GM11168 (cell line): ENCODE measurements around the gene GALNT7.

Experiments used
- in situ Hi-C: fragments of 300-500 bp; cut with MboI; formaldehyde crosslinking; loops from one replicate; pipeline ENCODE4 v1.12.0; 2022; ENCODE audit warnings: low sequenced_read_pairs; ENCODE audit not compliant: unreplicated experiment

Gene GALNT7

GRCh38 chr4:173227756-173228155 is 59.1 kb downstream of the GALNT7 start:
- in situ Hi-C loops = no loop called here

DNA sequence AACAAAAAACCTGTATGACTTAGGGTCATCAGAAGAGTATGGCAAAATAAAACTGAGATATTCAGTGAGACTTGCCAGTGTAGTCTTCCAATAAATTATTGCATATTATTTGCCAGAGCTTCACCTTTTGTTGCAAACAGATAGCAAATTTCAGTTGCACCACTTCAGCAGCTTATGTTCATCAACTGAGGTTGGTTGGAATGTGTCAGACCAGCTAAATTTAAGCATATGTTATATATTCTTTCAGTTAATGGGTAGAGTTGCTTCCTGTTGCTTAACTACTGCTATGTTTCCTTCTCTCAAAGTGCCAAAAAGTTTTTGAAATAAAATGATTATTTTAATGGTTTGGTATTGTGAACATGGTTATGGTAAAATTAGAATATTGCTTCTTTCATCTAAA is 61.5 kb downstream of the GALNT7 start:
- in situ Hi-C loops = no loop called here

GRCh38 chr4:173231916-173232315 is 63.3 kb downstream of the GALNT7 start:
- in situ Hi-C loops = no loop called here

- in situ Hi-C loops = no loop called here
Measured at GRCh38 chr4:173233857-173234256, 65.2 kb downstream of the GALNT7 start.

- in situ Hi-C loops = no loop called here
Measured at GRCh38 chr4:173235050-173235449, 66.4 kb downstream of the GALNT7 start.

DNA sequence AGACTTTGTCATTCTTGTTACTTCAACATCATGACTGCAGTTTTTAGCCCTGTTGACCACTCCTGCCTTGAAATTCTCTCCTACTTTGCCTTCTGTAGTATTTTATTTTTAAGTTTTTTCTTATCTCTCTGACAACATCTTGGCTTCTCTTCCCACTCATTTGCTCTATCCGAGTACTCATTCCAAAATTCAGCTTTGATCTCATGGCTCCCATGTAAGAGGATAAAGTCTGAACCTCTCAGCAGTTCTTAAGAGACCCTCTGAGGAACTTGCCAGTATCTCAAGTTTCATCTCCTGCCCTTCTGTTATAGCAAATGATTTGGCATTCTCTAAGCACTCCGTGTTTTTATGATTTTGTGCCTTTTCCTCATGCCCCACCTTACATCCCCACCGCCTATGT is 67.7 kb downstream of the GALNT7 start:
- in situ Hi-C loops = no loop called here

GRCh38 chr4:173237152-173237551 is 68.5 kb downstream of the GALNT7 start:
- in situ Hi-C loops = no loop called here

DNA sequence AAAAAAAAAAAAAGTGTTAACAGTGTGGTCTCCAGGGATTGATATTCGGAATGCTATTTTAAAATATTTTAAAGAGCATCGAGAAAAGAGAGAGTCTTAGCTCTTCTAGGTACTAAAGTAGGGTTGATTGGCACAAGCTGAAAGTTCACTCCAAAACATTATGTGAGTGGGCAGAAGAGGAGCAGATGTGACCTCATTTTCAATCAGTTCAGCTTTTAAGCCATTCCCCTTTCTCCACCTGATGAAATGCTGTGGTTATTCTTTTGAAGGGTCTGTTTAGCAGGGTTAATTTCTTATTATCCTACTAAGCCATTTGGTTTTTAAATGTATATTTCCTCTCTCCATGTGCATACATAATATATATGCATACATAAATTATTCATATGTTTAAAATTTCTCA is 69.2 kb downstream of the GALNT7 start:
- in situ Hi-C loops = no loop called here

GRCh38 chr4:173240696-173241095 is 72.1 kb downstream of the GALNT7 start:
- in situ Hi-C loops = no loop called here

GRCh38 chr4:173242466-173243250 is 74.0 kb downstream of the GALNT7 start:
- in situ Hi-C loops = no loop called here

DNA sequence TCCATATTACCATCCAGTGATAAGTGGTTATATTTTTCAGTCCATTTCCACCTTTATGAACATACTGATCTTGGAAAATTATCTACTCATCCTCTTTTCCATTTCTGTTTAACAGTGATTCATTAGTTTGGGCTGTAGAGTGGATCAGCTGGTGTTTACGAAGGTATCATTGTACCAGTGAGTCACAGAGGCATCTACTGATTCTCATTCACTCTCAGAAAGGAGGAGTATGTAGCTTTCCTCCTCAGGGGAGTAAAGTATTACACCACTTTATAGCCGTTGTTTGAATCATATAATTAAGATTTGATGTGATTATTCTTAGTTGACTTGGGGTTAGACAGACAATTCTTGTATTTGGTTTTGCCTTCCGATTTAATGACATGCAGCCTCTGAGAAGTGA is 74.7 kb downstream of the GALNT7 start:
- in situ Hi-C loops = no loop called here

GRCh38 chr4:173243917-173244658 is 75.5 kb downstream of the GALNT7 start:
- in situ Hi-C loops = no loop called here

GRCh38 chr4:173245952-173246351 is 77.3 kb downstream of the GALNT7 start:
- in situ Hi-C loops = no loop called here

GRCh38 chr4:173246719-173247118 is 78.1 kb downstream of the GALNT7 start:
- in situ Hi-C loops = no loop called here

DNA sequence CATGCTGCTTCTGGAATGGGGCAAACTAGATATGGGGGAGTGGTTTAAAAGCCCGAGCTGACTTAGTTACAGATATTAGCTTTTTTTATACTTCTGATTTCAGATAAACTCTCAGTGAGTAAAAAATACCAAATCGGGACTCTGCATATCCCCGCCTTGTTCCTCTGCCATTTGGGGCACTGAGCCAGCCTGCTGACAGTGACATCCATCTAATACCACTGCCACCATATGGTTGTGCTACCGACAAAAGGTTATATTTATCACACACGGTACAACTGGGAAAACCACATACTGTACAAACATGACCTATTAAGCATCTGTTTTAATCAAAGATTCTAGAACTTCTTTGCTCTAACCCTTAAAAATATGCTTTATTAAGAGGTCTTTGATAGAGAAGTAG is 78.7 kb downstream of the GALNT7 start:
- in situ Hi-C loops = no loop called here

DNA sequence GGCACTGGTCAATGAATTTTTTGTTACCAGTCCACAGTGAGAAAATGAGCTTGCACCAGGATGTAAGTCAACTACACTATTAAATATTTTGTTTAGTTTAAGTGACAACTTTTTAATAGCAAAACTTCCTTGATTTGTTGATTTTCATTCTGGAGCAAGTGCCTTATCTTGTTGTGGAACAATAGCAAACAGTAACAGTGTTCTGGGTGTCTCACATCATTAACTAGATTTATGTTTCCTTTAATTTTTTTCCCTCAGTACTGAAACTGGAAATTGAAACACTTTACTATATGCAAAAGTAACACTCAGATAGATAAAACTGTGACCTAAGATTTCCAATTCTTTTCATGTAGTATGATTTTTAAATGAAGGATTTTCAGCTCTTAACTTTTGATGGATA is 80.1 kb downstream of the GALNT7 start:
- in situ Hi-C loops = no loop called here

- in situ Hi-C loops = no loop called here
Measured at GRCh38 chr4:173252024-173252935, 83.7 kb downstream of the GALNT7 start.

DNA sequence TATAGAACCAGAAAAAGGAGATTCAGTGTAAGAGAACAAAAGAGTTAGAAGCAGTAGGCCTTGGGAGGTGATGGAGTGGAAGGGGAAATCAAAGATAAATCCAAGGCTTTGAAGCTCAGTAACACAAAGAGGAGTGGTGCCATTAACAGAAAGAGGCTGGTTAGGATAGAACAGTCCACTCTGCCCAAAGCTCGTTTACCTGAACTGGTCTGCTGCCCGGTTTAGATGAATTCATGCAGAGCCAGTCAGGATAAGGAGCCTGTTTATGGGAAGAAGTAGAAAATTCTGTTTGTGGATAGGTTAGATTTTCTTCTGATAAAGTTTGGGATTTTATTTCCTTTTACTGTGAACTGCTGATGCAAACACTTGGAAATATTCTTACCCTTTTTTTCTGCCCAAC is 85.0 kb downstream of the GALNT7 start:
- in situ Hi-C loops = no loop called here

GRCh38 chr4:173254646-173255045 is 86.0 kb downstream of the GALNT7 start:
- in situ Hi-C loops = loop anchor here (5.0 kb wide), 1 partner anchor 227 kb away; no protein-coding TSS in a partner anchor

- in situ Hi-C loops = loop anchor here (5.0 kb wide), 1 partner anchor 230 kb away; no protein-coding TSS in a partner anchor
Measured at GRCh38 chr4:173256825-173257224, 88.2 kb downstream of the GALNT7 start.
